ENCODE data around the gene HAVCR2. TPM values are rescaled to one million over a fixed set of nuclear protein-coding genes. Genes with fewer than 3 reads are reported as not detected.

HAVCR2 gene
- total and polyA plus RNA-seq, 5 donors from 2014 or later, result 4.0 to 9.7 (median 6.8) TPM

DNA sequence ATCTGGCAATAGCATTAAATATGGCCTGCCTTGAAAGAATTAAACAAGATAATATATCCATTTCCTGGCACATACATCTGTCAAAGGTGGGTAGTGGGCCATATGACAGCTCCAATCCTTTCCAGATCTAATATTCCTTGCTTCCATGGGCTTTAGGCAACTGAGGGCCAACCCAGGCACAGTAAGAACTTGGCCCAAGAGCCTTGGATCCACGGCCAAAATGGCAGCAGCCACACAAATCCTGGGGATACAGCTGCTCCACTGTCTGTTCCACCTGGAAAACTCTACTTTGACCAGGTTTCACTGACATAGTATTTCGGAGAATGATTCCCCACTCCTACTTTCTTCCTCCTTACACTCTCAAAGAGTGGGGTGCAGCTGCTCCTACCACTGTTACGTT, 63.2 kb downstream of the HAVCR2 start:
- Histone ChIP-seq H3K4me1 (ENCODE audit: control insufficient read depth, insufficient read depth, low read length, poor library complexity, severe bottlenecking) (peaks cover 12% of the 10 kb centered on the region), H3K36me3 (ENCODE audit: control insufficient read depth, insufficient read depth, low read length) (no peaks in the 10 kb centered on the region), H3K9me3 (ENCODE audit: control insufficient read depth in 2 of 2, low read length in 2 of 2) (no peaks in the 10 kb centered on the region), H3K4me3 (ENCODE audit: low read depth, low read length) (peak overlapping the region; percentile 17), H3K27ac (ENCODE audit: insufficient read depth, low read length, poor library complexity, severe bottlenecking) (no peak overlapping the region), H3K27me3 (ENCODE audit: control insufficient read depth, insufficient read depth, low read length) (no peaks in the 10 kb centered on the region)
- ATAC-seq (ENCODE audit: low read depth in 2 of 2) (no peak), DNase-seq (no peak)
- Mint-ChIP-seq H3K4me1 (peaks cover 21 to 74% (median 42%) of the 10 kb centered on the region in 4 donors), H3K27me3 (peaks cover 7% of the 10 kb centered on the region), H3K36me3 (peaks cover 30% of the 10 kb centered on the region), H3K27ac (peak overlapping the region; percentile 32 to 93 (median 89)), H3K9me3 (peaks cover 0 to 5% (median 0%) of the 10 kb centered on the region in 7 donors), H3K4me3 (peak overlapping the region in 3 of 4 donors; percentile 26 to 81 (median 34))

DNA sequence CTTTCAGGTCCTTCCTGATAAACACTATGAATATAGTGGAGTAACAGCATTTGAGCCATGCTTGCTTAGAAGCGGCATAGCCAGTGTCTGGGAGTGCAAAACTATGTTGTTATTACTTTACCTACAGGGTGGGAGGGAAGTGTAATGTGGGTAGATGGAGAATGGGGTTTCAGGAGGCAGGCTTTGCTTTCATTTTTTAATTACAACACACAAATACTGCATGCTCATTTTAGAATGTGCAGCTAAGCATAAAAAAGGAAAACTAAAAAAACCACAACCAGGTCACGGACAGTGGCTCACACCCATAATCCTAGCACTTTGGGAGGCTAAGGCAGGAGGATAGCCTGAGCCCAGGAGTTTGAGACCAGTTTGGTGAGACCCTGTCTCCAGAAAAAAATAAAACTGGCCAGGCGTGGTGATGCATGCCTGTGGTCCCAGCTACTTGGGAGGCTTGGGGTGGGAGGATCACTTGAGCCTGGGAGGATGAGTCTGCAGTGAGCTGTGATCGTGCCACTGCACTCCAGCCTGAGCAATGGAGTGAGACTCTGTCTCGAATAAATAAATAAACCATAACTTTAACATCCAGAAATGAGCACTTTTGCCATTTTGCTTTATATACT, 70.2 kb downstream of the HAVCR2 start:
- peaks cover 4% of the 10 kb centered on the region for H3K27me3 Mint-ChIP-seq
- no peak overlapping the region for H3K27ac ChIP-seq (ENCODE audit: insufficient read depth, low read length, poor library complexity, severe bottlenecking)
- peaks cover 12% of the 10 kb centered on the region for H3K36me3 ChIP-seq (ENCODE audit: control insufficient read depth, insufficient read depth, low read length)
- peak overlapping the region in 1 of 3 donors; percentile 60 for H3K27ac Mint-ChIP-seq
- peaks cover 7 to 30% (median 13%) of the 10 kb centered on the region in 4 donors for H3K4me1 Mint-ChIP-seq
- H3K27me3 ChIP-seq (ENCODE audit: control insufficient read depth, insufficient read depth, low read length), result no peaks in the 10 kb centered on the region
- H3K9me3 Mint-ChIP-seq, result no peaks in the 10 kb centered on the region
- peaks cover 22% of the 10 kb centered on the region for H3K36me3 Mint-ChIP-seq
- DNase-seq (peak in 1 of 3 donors; percentile 23), ATAC-seq (ENCODE audit: low read depth in 2 of 2) (no peak)
- H3K4me3 ChIP-seq (ENCODE audit: low read depth, low read length), result no peak overlapping the region
- H3K4me3 Mint-ChIP-seq, result peak overlapping the region; percentile 16 to 34 (median 30)
- H3K4me1 ChIP-seq (ENCODE audit: control insufficient read depth, insufficient read depth, low read length, poor library complexity, severe bottlenecking), result peaks cover 10% of the 10 kb centered on the region
- no peaks in the 10 kb centered on the region for H3K9me3 ChIP-seq (ENCODE audit: control insufficient read depth in 2 of 2, low read length in 2 of 2)

Other genes with a start within 250 kb of the HAVCR2 start
- gene TIMD4, start 145.8 kb downstream of the HAVCR2 start, total RNA-seq, result 5.1 TPM
- 1 to 10 TPM in 3 of 4 donors, under 1 TPM in 1; 0.83 to 4.6 (median 3.2) TPM for gene TIMD4, start 145.8 kb downstream of the HAVCR2 start, polyA plus RNA-seq
- 7.9 TPM for gene HAVCR1, start 49.9 kb downstream of the HAVCR2 start, total RNA-seq
- 1 to 10 TPM; 1.7 to 8.2 (median 3.7) TPM for gene HAVCR1, start 49.9 kb downstream of the HAVCR2 start, polyA plus RNA-seq
- 9.0 TPM for gene MED7, start 33.8 kb upstream of the HAVCR2 start, total RNA-seq
- 10 to 100 TPM; 15.0 to 19.5 (median 16.1) TPM for gene MED7, start 33.8 kb upstream of the HAVCR2 start, polyA plus RNA-seq
- gene GARIN3, start 57.2 kb upstream of the HAVCR2 start, total RNA-seq, result not detected
- gene GARIN3, start 57.2 kb upstream of the HAVCR2 start, polyA plus RNA-seq, result not detected
- 550 TPM for gene ITK, start 71.8 kb upstream of the HAVCR2 start, total RNA-seq
- 100 to 1,000 TPM; 146 to 222 (median 169) TPM for gene ITK, start 71.8 kb upstream of the HAVCR2 start, polyA plus RNA-seq
- 357 TPM for gene CYFIP2, start 157.1 kb upstream of the HAVCR2 start, total RNA-seq
- gene CYFIP2, start 157.1 kb upstream of the HAVCR2 start, polyA plus RNA-seq, result 100 to 1,000 TPM; 332 to 383 (median 360) TPM

Measured in CD4-positive, CD25-positive, alpha-beta regulatory T cell (primary cell).